Rectal smooth muscle tissue (tissue), 1 donor: ENCODE results near the gene APIP.

ENCODE experiments used
- H3K27ac ChIP-seq: one replicate; pipeline ENCODE4 v1.7.0; 2013; ENCODE audit warnings: low read depth, low read length, inconsistent platforms
- H3K27me3 ChIP-seq: one replicate; pipeline ENCODE4 v1.7.0; 2013; ENCODE audit warnings: low read length; ENCODE audit not compliant: control insufficient read depth, insufficient read depth
- H3K36me3 ChIP-seq: one replicate; pipeline ENCODE4 v1.7.0; 2013; ENCODE audit warnings: low read length; ENCODE audit not compliant: control insufficient read depth, insufficient read depth
- H3K4me1 ChIP-seq: one replicate; pipeline ENCODE4 v1.7.0; 2013; ENCODE audit warnings: low read length; ENCODE audit not compliant: control insufficient read depth, insufficient read depth
- H3K4me3 ChIP-seq: one replicate; pipeline ENCODE4 v1.7.0; 2013; ENCODE audit warnings: low read length
- H3K9ac ChIP-seq: one replicate; pipeline ENCODE4 v1.7.0; 2013; ENCODE audit warnings: low read length

Gene APIP

GRCh38 chr11:34846467-34846866 is 69.7 kb downstream of the APIP start:
- no peak overlapping the region for H3K4me3 ChIP-seq
- H3K9ac ChIP-seq, result no peak overlapping the region
- no peaks in the 10 kb centered on the region for H3K36me3 ChIP-seq
- H3K27ac ChIP-seq, result no peak overlapping the region
- no peaks in the 10 kb centered on the region for H3K4me1 ChIP-seq
- no peaks in the 10 kb centered on the region for H3K27me3 ChIP-seq

GRCh38 chr11:34844463-34845112 is 71.6 kb downstream of the APIP start:
- H3K9ac ChIP-seq, result no peak overlapping the region
- no peak overlapping the region for H3K4me3 ChIP-seq
- H3K4me1 ChIP-seq, result no peaks in the 10 kb centered on the region
- H3K27me3 ChIP-seq, result no peaks in the 10 kb centered on the region
- H3K27ac ChIP-seq, result no peak overlapping the region
- no peaks in the 10 kb centered on the region for H3K36me3 ChIP-seq

GRCh38 chr11:34843271-34843670 is 72.9 kb downstream of the APIP start:
- H3K36me3 ChIP-seq, result no peaks in the 10 kb centered on the region
- no peaks in the 10 kb centered on the region for H3K4me1 ChIP-seq
- no peaks in the 10 kb centered on the region for H3K27me3 ChIP-seq
- no peak overlapping the region for H3K4me3 ChIP-seq
- H3K9ac ChIP-seq, result no peak overlapping the region
- no peak overlapping the region for H3K27ac ChIP-seq

- Histone ChIP-seq H3K27ac (no peak overlapping the region), H3K27me3 (no peaks in the 10 kb centered on the region), H3K4me1 (no peaks in the 10 kb centered on the region), H3K4me3 (no peak overlapping the region), H3K9ac (no peak overlapping the region), H3K36me3 (no peaks in the 10 kb centered on the region)
Measured at GRCh38 chr11:34840736-34841386, 75.3 kb downstream of the APIP start.

- Histone ChIP-seq H3K4me3 (no peak overlapping the region), H3K9ac (no peak overlapping the region), H3K27me3 (no peaks in the 10 kb centered on the region), H3K36me3 (no peaks in the 10 kb centered on the region), H3K27ac (no peak overlapping the region), H3K4me1 (no peaks in the 10 kb centered on the region)
Measured at GRCh38 chr11:34839969-34840368, 76.2 kb downstream of the APIP start.

- no peaks in the 10 kb centered on the region for H3K27me3 ChIP-seq
- H3K4me1 ChIP-seq, result no peaks in the 10 kb centered on the region
- no peak overlapping the region for H3K27ac ChIP-seq
Measured at GRCh38 chr11:34836958-34837856, 79.0 kb downstream of the APIP start.

GRCh38 chr11:34833602-34834001 is 82.6 kb downstream of the APIP start:
- no peak overlapping the region for H3K9ac ChIP-seq
- no peak overlapping the region for H3K4me3 ChIP-seq
- no peaks in the 10 kb centered on the region for H3K36me3 ChIP-seq
- no peaks in the 10 kb centered on the region for H3K27me3 ChIP-seq
- H3K4me1 ChIP-seq, result no peaks in the 10 kb centered on the region
- no peak overlapping the region for H3K27ac ChIP-seq

More at GRCh38 chr11:34836958-34837856, 79.0 kb downstream of the APIP start:
- Histone ChIP-seq H3K4me3 (no peak overlapping the region), H3K9ac (no peak overlapping the region), H3K36me3 (no peaks in the 10 kb centered on the region)
